ENCODE data around the gene HBD. TPM values are rescaled to one million over a fixed set of nuclear protein-coding genes. Genes with fewer than 3 reads are reported as not detected.
"Not testable (repeated sequence)": the region's sequence is repeated elsewhere in the genome, so short reads cannot be mapped to it uniquely, and the experiment has no call there.

Gene HBD
- total RNA-seq, 2 experiments from 2014 or later = not detected

- H4K20me1 ChIP-seq (ENCODE audit: insufficient read depth, low read length); H3K4me3 ChIP-seq (ENCODE audit: low read depth, low read length, poor library complexity, severe bottlenecking); intact Hi-C loops (cut with micrococcal nuclease; ENCODE audit: unreplicated experiment); H3K4me2 ChIP-seq (ENCODE audit: low read length); H3K9me2 ChIP-seq (ENCODE audit: insufficient read depth, low read length); POLR2A ChIA-PET; BruUV-seq (replicated peaks); H3K79me2 ChIP-seq (ENCODE audit: insufficient read depth, low read depth, low read length); CTCF ChIA-PET (ENCODE audit: unreplicated experiment); H3K4me1 ChIP-seq (ENCODE audit: insufficient read depth, low read length, poor library complexity, severe bottlenecking); H3K36me3 ChIP-seq (ENCODE audit: insufficient read depth, low read length); H2AFZ ChIP-seq (ENCODE audit: low read length); H3K27ac ChIP-seq (ENCODE audit: low read depth, low read length, poor library complexity, severe bottlenecking); H3K9me3 ChIP-seq (ENCODE audit: low read length); DNase-seq (ENCODE audit: low spot score): not testable (repeated sequence)
These were observed 19.7 kb upstream of the HBD start for GRCh38 chr11:5254023-5254422.

GRCh38 chr11:5253440-5253839 is 19.2 kb upstream of the HBD start:
- intact Hi-C loops (cut with micrococcal nuclease; ENCODE audit: unreplicated experiment); H3K36me3 ChIP-seq (ENCODE audit: insufficient read depth, low read length); CTCF ChIA-PET (ENCODE audit: unreplicated experiment); H3K27ac ChIP-seq (ENCODE audit: low read depth, low read length, poor library complexity, severe bottlenecking); BruUV-seq (replicated peaks); DNase-seq (ENCODE audit: low spot score); H3K4me3 ChIP-seq (ENCODE audit: low read depth, low read length, poor library complexity, severe bottlenecking); H3K9me3 ChIP-seq (ENCODE audit: low read length); H4K20me1 ChIP-seq (ENCODE audit: insufficient read depth, low read length); H3K4me1 ChIP-seq (ENCODE audit: insufficient read depth, low read length, poor library complexity, severe bottlenecking); H3K79me2 ChIP-seq (ENCODE audit: insufficient read depth, low read depth, low read length); H3K4me2 ChIP-seq (ENCODE audit: low read length); H3K9me2 ChIP-seq (ENCODE audit: insufficient read depth, low read length); POLR2A ChIA-PET; H2AFZ ChIP-seq (ENCODE audit: low read length): not testable (repeated sequence)

DNA sequence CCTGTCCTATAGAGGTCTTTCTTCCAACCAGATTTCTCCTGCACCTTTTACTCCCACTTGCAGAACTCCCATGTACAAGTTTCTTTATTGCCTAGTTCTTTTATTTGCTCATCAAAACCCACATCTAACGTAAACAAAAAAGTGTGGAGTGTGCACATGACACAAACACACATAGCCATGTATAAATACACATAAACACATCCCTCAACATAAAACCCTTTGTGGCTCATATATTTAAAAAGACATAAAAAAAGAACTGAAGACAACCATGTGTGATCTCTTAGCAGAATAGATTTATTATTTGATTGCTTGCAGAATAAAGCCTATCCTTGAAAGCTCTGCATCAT is 18.6 kb upstream of the HBD start:
- BruUV-seq (replicated peaks) = no TSS peak
- Histone ChIP-seq H3K9me2 (ENCODE audit: insufficient read depth, low read length) (no peaks in the 10 kb centered on the region), H3K79me2 (ENCODE audit: insufficient read depth, low read depth, low read length) (no peaks in the 10 kb centered on the region), H3K4me3 (ENCODE audit: low read depth, low read length, poor library complexity, severe bottlenecking) (no peak overlapping the region), H3K9me3 (ENCODE audit: low read length) (no peaks in the 10 kb centered on the region), H4K20me1 (ENCODE audit: insufficient read depth, low read length) (no peaks in the 10 kb centered on the region), H3K4me1 (ENCODE audit: insufficient read depth, low read length, poor library complexity, severe bottlenecking) (no peaks in the 10 kb centered on the region), H3K4me2 (ENCODE audit: low read length) (no peak overlapping the region), H3K36me3 (ENCODE audit: insufficient read depth, low read length) (no peaks in the 10 kb centered on the region), H3K27ac (ENCODE audit: low read depth, low read length, poor library complexity, severe bottlenecking) (no peak overlapping the region), H2AFZ (ENCODE audit: low read length) (no peak overlapping the region)
- CTCF ChIA-PET (ENCODE audit: unreplicated experiment) = no interaction called here
- intact Hi-C loops (cut with micrococcal nuclease; ENCODE audit: unreplicated experiment) = no loop called here
- POLR2A ChIA-PET = no interaction called here
- TF ChIP-seq CTCF (conservative IDR thresholded peaks at IDR 0.05; ENCODE audit: low read length) (no peak), EZH2phosphoT487 (IDR thresholded peaks at IDR 0.05; ENCODE audit: borderline replicate concordance, low read depth, low read length) (no peak)
- DNase-seq (ENCODE audit: low spot score) = no peak

DNA sequence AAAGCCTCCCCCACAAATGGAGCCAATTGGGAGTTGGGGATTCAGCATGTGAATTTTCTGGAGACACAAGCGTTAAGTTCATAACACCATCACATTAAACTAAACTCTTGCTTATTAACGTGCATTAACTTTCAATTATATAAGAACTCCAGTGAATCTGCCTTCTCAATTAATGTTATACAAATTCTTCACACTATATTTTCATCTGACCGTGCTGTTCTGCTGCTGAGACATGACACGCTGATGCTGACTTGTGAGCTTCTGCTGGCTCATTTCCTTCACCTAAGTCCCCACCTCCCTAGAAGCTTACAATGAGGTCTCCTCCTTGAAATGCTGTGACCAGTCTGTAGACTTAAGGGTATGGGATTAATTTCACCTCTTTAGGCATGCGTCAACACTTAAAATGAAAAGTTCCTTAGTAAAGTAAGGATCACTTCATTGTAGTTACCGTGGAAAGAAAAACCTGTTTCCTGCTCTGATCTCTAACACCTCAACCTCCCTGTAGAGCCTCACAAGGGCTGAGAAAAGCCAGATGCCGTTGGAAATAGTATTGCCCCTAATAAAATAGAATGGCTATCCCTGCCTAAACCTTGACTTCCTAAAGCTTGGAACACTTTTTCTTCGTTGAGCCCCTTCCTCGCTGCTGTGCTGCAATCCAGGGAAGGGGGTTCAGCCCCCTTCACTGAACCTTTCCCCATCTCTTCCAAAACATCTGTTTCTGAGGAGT is 18.1 kb upstream of the HBD start:
- DNase-seq (ENCODE audit: low spot score) = no peak
- CTCF ChIA-PET (ENCODE audit: unreplicated experiment) = no interaction called here
- BruUV-seq (replicated peaks) = no TSS peak
- Histone ChIP-seq H3K9me3 (ENCODE audit: low read length) (no peaks in the 10 kb centered on the region), H3K27ac (ENCODE audit: low read depth, low read length, poor library complexity, severe bottlenecking) (no peak overlapping the region), H3K4me3 (ENCODE audit: low read depth, low read length, poor library complexity, severe bottlenecking) (no peak overlapping the region), H3K79me2 (ENCODE audit: insufficient read depth, low read depth, low read length) (no peaks in the 10 kb centered on the region), H3K4me2 (ENCODE audit: low read length) (no peak overlapping the region), H3K4me1 (ENCODE audit: insufficient read depth, low read length, poor library complexity, severe bottlenecking) (no peaks in the 10 kb centered on the region), H3K9me2 (ENCODE audit: insufficient read depth, low read length) (no peaks in the 10 kb centered on the region), H4K20me1 (ENCODE audit: insufficient read depth, low read length) (no peaks in the 10 kb centered on the region), H3K36me3 (ENCODE audit: insufficient read depth, low read length) (no peaks in the 10 kb centered on the region), H2AFZ (ENCODE audit: low read length) (no peak overlapping the region)
- intact Hi-C loops (cut with micrococcal nuclease; ENCODE audit: unreplicated experiment) = no loop called here
- POLR2A ChIA-PET = no interaction called here
- TF ChIP-seq CTCF (conservative IDR thresholded peaks at IDR 0.05; ENCODE audit: low read length) (no peak), EZH2phosphoT487 (IDR thresholded peaks at IDR 0.05; ENCODE audit: borderline replicate concordance, low read depth, low read length) (no peak)

Data from OCI-LY7 (cell line).